Erythroblast (primary cell): Measurements from ENCODE around the gene KLHL28.

Experiments
- GATA1 ChIP-seq: IDR thresholded peaks from 2 replicates; pipeline ENCODE4 v1.6.1; 2011; ENCODE audit warnings: low read depth, mild to moderate bottlenecking, control low read depth, low read length, moderate library complexity
- POLR2A ChIP-seq: IDR thresholded peaks from 2 replicates; pipeline ENCODE4 v1.6.1; 2011; ENCODE audit warnings: mild to moderate bottlenecking, low read length

GRCh38 chr14:44954750-44955149, 7.0 kb downstream of the KLHL28 start:
- TF ChIP-seq POLR2A (no peak), GATA1 (no peak)
